Osteocyte (in vitro differentiated cells): ENCODE data around the gene SNX7. TPM values are rescaled to one million over a fixed set of nuclear protein-coding genes. Genes with fewer than 3 reads are reported as not detected.

ENCODE experiments used
- DNase-seq: peaks from one replicate; pipeline ENCODE4 v3.0.0; 2021; ENCODE audit warnings: mixed read lengths; ENCODE audit not compliant: unreplicated experiment; ENCODE audit errors: extremely low spot score
- H3K27ac Mint-ChIP-seq: one replicate; pipeline ENCODE4 v1.8.0; 2021; ENCODE audit warnings: mild to moderate bottlenecking, mixed read lengths; ENCODE audit not compliant: unreplicated experiment
- H3K27me3 Mint-ChIP-seq: one replicate; pipeline ENCODE4 v1.8.0; 2021; ENCODE audit warnings: mixed read lengths; ENCODE audit not compliant: unreplicated experiment
- H3K36me3 Mint-ChIP-seq: one replicate; pipeline ENCODE4 v1.8.0; 2021; ENCODE audit warnings: mixed read lengths; ENCODE audit not compliant: unreplicated experiment
- H3K4me1 Mint-ChIP-seq: one replicate; pipeline ENCODE4 v1.8.0; 2021; ENCODE audit warnings: mixed read lengths; ENCODE audit not compliant: unreplicated experiment
- H3K4me3 Mint-ChIP-seq: one replicate; pipeline ENCODE4 v1.8.0; 2021; ENCODE audit warnings: mild to moderate bottlenecking, moderate library complexity, mixed read lengths; ENCODE audit not compliant: unreplicated experiment
- H3K9me3 Mint-ChIP-seq: one replicate; pipeline ENCODE4 v1.8.0; 2021; ENCODE audit warnings: mixed read lengths; ENCODE audit not compliant: unreplicated experiment
- CTCF ChIP-seq: fragments of 200-600 bp; sonication (generic); IDR thresholded peaks from 2 replicates; pipeline ENCODE4 v1.5.0; 2021; ENCODE audit warnings: antibody characterized with exemption, mild to moderate bottlenecking, moderate library complexity
- total RNA-seq: library from RNA; stranded (reverse); gene quantifications from 2 replicates; pipeline ENCODE4 v1.2.1, GENCODE V29; 2021

SNX7 gene
- total RNA-seq, 1 donor from 2014 or later = 41.7 TPM

- no peak for TF ChIP-seq CTCF
- peaks cover 19% of the 10 kb centered on the region for H3K36me3 Mint-ChIP-seq
- peaks cover 3% of the 10 kb centered on the region for H3K9me3 Mint-ChIP-seq
- no peak for DNase-seq
- peak overlapping the region; percentile 65 for H3K27ac Mint-ChIP-seq
- no peak overlapping the region for H3K4me3 Mint-ChIP-seq
- H3K4me1 Mint-ChIP-seq = peaks cover 3% of the 10 kb centered on the region
- H3K27me3 Mint-ChIP-seq = no peaks in the 10 kb centered on the region
Measured at GRCh38 chr1:98677288-98677687, 15.8 kb downstream of the SNX7 start.

- no peak for TF ChIP-seq CTCF
- no peaks in the 10 kb centered on the region for H3K27me3 Mint-ChIP-seq
Measured at GRCh38 chr1:98681812-98682211, 20.3 kb downstream of the SNX7 start.

GRCh38 chr1:98688110-98688739, 26.7 kb downstream of the SNX7 start:
- Mint-ChIP-seq H3K4me3 (no peak overlapping the region), H3K9me3 (no peaks in the 10 kb centered on the region), H3K4me1 (peaks cover 2% of the 10 kb centered on the region), H3K36me3 (peaks cover 30% of the 10 kb centered on the region), H3K27me3 (no peaks in the 10 kb centered on the region), H3K27ac (no peak overlapping the region)
- no peak for DNase-seq
- TF ChIP-seq CTCF = no peak

More at GRCh38 chr1:98681812-98682211, 20.3 kb downstream of the SNX7 start:
- peaks cover 3% of the 10 kb centered on the region for H3K4me1 Mint-ChIP-seq
- peaks cover 33% of the 10 kb centered on the region for H3K36me3 Mint-ChIP-seq
- H3K9me3 Mint-ChIP-seq = peaks cover 3% of the 10 kb centered on the region
- no peak overlapping the region for H3K4me3 Mint-ChIP-seq
- H3K27ac Mint-ChIP-seq = no peak overlapping the region
- DNase-seq = no peak

GRCh38 chr1:98690576-98690975, 29.1 kb downstream of the SNX7 start:
- DNase-seq = no peak
- H3K4me3 Mint-ChIP-seq = no peak overlapping the region
- no peaks in the 10 kb centered on the region for H3K9me3 Mint-ChIP-seq
- H3K4me1 Mint-ChIP-seq = peaks cover 2% of the 10 kb centered on the region
- no peak for TF ChIP-seq CTCF
- no peaks in the 10 kb centered on the region for H3K27me3 Mint-ChIP-seq
- H3K27ac Mint-ChIP-seq = no peak overlapping the region
- peaks cover 31% of the 10 kb centered on the region for H3K36me3 Mint-ChIP-seq

- no peak for TF ChIP-seq CTCF
- H3K27me3 Mint-ChIP-seq = no peaks in the 10 kb centered on the region
- no peak overlapping the region for H3K4me3 Mint-ChIP-seq
- no peak for DNase-seq
- peaks cover 2% of the 10 kb centered on the region for H3K4me1 Mint-ChIP-seq
- H3K9me3 Mint-ChIP-seq = no peaks in the 10 kb centered on the region
- H3K36me3 Mint-ChIP-seq = peaks cover 25% of the 10 kb centered on the region
- no peak overlapping the region for H3K27ac Mint-ChIP-seq
Measured at GRCh38 chr1:98692482-98692881, 31.0 kb downstream of the SNX7 start.
